HG03103 (cell line): ENCODE data around the gene KIF1A.
"Not testable (repeated sequence)": the region's sequence is repeated elsewhere in the genome, so short reads cannot be mapped to it uniquely, and the experiment has no call there.

Source experiments
- ATAC-seq: cut with Tn5 transposase; IDR thresholded peaks from one replicate; pipeline ENCODE4 v1.9.1; 2021; ENCODE audit warnings: low read depth; ENCODE audit not compliant: unreplicated experiment

KIF1A gene

DNA sequence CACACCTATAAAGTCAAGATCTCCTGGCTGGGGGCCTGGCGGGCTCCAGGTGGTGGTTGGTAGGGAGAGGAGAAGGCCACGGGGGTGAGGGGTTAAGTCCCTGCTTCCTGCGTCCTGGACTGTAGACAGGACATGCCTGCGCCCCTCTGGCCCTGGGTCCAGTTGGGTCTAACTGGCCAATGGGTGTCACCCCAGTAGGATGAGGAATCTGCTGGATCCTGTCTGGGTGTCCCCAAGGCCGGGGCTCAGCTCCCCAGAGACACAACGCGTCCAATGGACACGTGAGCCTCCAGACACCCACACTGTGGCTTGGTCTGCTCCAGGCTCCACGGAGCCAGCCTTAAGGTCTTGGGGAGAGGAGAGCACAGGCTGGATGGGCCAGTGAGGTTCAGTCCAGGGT, 108.7 kb downstream of the KIF1A start:
- ATAC-seq: no peak

DNA sequence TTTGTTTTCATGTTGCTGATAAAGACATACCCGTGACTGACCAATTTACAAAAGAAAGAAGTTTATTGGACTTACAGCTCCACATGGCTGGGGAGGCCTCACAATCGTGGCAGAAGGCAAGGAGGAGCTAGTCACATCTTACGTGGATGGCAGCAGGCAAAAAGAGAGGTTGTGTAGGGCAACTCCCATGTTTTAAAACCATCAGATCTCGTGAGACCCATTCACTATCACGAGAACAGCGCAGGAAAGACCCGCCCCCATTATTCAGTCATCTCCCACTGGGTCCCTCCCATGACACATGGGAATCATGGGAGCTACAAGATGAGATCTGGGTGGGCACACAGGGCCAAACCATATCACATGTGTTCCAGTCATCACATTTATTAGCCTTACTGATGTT, 111.6 kb downstream of the KIF1A start:
- no peak for ATAC-seq

DNA sequence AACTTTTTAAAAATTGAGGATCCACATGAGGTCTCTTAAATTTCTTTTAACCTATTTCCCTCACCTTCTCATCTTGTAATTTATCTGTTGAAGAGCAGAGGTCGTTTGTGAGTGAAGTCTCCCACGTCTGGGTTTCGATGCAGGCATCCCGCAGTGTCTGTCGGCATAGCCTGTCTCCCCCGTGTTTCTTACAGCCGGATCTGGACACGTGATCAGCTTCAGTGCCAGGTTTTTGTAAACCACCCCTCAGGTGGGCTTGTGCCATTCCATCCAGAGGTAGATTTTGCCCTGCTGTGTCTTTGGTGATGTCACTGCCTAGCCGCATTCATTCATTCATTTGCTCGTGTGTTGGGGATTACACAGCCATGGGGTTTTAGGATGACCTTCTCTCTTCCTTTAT, 112.2 kb downstream of the KIF1A start:
- ATAC-seq: no peak

DNA sequence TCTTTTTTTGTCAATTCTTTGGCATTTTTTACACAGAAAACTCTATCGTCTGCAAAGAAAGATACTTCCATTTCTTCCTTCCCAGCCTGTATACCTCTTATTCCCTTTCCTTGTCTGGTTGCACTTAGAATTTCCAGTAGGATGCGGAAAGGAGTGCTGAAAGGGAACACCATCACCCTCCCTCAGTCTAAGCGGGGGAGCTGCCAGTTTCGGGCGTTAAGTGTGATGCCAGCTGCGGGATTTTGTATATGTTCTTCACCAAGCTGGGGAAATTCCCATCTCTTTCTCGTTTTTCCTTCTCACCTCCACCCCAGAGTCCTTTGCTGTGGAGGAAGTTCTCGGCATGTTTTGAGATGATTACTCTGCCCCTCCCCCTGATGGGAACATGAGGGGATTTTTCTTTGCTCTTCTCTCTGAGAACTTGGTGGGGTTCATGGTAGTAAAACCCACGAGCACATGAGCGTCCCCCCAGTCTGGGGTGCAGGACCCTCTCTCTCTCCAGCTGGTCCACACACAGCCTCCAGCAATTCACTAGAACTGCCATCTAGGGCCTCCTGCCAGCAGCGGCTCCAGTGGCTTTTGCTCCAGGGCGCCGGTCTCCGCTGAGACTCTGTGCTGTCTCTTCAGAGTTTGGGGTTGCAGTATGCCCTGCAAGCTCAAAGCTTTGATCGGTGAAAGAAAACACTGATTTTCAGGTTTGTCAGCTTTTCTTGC, 112.8 kb downstream of the KIF1A start:
- ATAC-seq: no peak

DNA sequence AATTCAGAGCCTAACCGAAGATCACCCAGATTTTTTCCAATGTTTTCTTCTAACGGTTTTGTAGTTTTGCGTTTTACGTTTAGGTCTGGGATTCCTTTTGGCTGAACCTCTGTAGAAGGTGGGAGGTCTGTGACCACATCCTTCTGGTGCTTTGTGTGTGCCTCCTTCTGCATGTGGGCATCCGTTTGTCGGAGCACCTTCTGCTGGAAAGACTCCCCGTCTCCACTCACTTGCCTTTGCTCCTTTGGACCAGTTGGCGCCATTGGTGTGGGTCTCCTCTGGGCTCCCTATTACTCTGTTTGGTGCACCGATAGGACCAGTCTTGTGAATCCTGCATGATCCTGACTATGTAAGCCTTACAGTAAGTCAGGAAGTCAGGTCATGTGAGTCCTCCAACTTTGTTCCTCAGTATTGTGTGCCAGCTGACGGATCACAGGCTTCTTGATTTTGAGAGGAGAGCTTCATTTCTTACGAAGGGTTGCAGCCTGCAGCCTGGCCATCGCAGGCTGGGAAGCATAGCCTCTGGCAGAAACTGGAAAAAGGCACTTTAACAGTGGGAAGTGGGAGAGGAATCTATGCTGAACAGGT, 114.7 kb downstream of the KIF1A start:
- no peak for ATAC-seq

DNA sequence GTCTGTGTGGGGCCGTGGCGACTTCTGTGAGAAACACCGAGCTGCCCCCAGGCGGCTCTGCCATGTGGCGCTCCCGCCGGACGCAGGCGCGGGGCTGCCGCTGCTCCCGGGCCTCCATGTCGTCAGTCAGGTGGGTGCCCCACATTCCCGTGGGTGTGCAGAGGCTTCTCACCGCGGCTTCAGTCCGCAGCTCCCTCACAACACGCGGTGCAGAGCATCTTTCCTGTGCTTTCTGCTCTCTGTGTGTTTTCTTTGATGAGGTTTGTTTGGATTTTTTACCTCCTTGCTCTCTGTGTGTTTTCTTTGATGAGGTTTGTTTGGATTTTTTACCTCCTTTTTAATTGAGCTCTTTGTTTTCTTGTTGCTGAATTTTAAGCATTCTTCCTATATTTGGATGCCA, 115.4 kb downstream of the KIF1A start:
- no peak for ATAC-seq

DNA sequence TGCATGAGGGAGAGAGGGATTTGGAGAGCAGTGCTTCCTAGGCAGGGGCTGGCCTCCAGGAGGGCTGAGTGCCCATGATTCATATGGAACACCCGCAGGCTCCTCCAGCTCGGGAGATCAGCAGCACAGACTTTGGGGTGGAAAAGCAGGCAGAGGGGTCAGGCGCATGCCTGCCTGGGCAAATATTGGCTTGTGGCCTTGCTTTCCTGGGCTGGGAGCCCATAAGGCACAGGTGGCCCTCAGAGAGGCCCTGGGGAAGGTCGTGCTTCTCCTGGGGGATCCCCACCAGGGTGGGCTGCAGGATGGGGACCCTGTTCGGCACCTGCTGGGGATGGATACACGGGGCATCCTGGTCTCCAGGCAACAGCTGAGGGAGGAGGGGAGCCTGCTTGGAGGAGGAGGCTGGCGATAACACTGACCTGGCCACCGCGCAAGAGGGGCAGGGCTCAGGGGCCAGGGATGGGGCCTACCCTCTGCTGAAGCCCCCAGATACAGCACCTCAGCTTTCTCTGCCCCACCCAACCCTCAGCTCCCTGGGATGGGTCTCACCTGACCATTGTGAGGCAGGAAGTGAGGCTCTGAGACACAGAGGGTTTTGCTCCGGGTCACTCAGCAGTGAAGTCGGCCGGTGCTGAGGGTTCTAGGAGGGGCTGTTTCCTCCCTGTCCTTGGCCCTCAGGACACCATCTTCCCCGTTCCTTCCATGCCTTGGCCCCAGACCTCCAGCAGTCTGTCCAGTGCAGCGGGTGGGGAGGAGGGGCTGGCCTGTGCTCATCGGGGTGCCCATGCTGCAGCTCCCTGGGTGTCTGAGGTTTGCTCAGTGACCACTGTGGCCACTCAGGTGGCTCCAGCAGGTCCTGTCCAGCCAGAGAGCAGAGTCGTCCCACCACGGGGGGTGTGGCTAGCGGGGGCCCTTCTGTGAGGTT, 116.3 kb downstream of the KIF1A start:
- no peak for ATAC-seq

DNA sequence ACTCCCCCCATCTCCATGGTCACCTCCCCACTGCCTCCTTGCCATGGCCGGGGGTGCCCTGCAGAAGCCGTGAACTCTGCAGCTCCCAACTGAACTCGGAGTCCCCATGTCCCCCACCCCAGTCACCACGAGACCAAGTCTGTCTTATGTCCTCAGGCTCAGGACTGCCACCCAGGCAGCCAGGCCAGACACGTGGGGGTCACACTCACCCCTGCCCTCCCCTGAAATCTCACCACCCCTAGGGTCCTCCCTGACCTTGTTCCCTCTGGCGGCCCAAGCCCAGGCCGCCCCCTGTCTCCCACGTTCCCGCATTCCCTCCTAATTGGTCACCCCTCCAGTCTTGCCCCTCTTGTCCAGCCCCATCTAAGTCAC, 117.4 kb downstream of the KIF1A start:
- no peak for ATAC-seq

DNA sequence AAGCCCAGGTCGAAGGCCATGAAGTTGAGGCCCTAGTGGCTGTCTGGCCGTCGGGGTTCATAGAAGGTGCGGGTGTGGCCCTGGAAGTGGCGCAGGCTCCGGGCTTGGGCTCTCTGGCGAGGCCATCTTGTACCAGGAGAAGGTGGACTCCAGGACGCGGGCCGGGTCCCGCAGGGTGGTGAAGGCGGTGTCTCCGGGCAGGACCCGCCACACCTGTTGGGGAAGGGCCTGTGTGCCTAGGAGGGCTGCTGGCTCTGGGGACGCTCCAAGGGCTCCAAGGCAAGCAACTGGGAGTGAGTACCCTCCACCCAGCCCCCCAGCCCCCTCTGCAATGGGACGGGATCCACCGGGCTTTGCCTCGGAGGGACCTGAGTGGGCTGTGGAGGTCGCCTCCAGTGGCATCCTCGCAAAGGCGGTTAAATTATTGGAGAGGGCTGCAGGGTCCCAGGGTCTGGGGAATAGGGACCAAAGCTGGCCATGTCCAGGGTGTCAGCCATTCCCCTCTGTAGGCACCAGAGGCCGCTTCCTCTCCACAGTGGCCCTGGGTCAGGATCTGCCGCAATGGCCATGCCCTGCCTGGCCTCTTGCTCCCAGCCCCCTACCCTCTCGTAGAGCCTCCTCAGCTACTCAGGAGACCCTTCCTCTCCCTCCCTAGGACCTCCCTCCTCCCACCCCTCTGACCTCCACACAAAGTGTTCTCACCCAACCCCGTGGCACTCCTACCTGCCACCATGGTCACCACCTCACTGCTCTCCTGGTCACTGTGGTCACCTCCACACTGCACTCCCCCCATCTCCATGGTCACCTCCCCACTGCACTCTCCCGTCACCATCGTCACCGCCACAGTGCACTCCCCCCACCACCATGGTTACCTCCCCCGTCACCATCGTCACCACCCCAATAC, 118.0 kb downstream of the KIF1A start:
- no peak for ATAC-seq

DNA sequence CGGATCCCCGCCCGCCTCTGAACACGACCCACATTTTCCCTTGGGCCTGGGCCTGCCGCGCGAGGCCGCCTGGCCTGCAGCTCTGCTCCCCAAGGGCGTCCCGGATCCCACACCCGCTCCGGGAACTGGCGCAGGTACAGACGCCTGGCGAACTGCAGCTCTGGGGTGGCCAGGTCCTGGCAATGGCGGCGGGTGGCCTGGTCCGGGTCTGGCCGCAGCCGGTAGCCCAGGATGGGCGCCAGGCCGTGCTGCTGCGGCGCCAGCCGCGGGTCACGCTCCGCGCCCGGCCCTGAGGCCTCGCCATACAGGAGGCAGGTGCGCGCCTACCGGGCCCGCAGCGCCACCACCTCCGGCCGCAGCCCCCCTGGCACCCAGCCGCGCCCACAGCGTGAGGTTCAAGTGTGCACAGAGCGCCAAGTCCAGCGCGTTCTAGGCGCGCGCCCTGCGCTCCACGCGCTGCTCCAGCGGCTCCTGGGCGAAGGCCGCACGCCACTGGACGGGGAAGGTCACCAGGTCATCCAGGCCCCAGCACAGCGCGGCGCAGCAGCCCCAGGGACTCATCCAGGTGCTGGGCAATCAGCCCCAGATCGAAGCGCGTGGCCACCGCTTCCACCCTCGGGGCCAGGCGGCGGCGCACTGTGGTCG, 118.8 kb downstream of the KIF1A start:
- no peak for ATAC-seq

DNA sequence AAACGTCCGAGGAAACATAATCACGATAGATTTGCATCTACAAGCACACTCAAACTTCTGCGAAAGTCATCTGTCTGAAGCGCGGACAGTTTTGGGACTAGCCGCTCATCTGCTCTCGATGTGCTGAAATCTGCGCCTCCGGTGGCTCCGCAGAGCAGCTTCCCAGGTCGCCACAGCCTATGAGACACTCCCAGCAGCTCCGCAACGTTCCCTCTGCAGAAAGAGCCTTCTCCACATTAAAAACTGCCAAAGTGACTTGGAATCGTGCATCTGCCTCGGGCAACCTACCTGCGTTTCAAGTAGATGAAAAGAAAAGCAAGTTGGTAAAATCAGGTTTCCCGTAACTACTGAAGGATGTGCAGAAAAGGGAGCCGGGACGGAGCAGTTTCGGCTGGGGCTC, 119.4 kb downstream of the KIF1A start:
- ATAC-seq: not testable (repeated sequence)

DNA sequence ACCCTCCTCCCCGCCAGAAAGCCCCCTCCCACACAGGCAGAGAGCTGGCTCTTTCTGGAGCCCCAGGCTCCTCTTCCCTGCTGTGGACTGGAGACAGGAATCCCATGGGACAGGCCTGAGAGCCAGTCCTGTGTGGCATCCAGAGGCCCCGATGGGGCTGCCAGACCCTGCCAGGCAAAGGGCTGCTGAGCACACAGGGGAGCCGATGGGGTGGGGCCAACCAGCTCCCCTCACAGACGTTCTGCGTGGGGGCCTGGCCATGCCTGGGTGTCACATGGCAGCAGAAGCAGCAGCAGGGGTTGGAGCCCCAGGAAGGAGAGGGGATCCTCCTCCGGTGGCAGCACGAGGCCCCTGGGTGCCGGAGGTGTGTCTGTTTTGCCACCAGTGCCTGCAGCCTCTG, 120.2 kb downstream of the KIF1A start:
- not testable (repeated sequence) for ATAC-seq

DNA sequence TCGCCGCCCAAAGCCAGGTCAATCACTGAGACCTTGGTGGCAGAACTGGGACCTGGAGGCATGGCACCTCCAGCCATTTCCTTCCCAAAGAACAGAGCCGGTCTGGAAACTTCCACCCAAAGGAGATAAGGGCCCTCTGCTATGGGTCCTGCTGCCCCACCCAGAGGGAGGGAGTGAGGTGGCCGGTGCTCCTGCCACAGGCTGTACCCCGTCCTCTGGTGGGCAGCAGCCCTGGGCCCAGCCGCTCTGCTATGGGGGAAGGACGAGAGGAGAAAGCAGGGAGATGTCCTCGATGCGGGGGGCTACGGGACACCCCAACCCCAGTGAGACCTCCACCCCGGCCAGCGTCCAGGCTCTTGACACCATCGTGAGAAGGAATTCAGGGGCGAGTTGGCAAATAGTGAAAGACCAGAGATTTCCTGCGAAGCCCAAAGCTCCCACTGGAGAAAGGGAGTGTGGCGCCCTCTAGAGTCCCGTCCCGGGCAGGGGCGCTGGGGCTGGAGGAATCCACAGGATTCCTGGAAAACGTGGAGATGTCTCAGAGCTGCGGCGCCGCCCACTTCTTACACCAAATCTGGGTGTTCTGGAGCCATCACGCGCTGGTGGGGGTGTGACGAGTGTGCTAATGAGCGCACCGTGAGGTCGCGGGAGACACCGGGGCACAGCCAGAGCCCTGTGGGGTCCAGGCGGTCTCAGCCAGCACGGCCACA, 121.0 kb downstream of the KIF1A start:
- not testable (repeated sequence) for ATAC-seq

DNA sequence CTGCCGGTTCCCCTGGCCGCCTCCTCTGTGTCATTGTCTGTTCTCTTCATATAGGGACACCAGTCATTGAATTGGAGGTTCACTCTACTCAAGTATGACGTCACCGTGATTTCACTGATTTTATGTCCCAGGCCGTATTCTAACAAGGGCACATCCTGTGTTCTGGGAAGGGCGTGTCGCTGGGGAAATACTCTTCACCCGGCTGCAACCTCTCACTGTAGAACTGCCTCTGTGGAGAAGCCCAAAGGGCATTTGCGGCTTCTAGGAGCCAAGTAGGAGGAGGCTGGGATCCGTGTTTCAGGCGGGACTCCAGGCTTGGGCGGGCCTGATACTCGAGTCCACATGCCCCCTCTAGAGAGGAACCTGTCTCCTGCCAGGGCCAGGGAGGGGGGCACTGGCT, 123.5 kb downstream of the KIF1A start:
- not testable (repeated sequence) for ATAC-seq

DNA sequence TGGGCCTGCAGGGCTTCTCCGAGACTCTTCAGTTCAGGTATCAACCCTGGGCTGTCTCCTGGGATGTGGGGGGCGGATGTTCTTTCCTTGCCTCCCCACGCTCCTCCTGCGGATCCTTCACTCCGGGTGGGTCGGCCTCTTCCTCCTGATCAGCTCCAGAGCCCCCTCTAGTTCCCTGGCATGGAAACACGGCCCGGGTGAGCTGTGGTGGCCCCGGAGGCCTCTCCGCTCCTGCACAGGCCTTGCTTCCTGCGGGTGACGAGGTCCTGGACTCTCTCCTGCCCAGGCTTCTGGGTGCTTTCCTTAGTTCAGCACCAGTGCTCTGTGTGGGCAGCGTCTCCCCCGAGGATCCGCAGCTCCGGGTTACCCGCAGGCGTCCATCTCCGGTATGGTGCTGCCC, 124.4 kb downstream of the KIF1A start:
- ATAC-seq: not testable (repeated sequence)

DNA sequence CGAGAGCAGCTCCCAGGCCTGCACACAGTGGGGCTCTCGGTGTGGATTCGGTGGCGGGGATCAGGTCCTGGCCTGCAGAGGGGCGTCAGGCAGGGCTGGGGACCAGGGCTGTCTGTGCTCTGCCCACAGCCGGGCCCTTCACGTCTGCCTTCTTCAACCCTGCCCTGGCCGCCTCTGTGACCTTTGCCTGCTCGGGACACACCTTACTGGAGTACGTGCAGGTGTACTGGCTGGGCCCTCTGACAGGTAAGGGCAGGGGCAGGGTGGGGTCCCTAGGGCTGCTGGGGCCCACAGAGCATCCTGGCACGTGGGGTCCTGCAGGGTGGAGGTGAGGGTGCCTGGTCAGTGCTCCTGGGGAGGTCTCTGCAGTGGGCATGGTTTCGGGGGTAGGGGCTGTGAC, 125.7 kb downstream of the KIF1A start:
- not testable (repeated sequence) for ATAC-seq

DNA sequence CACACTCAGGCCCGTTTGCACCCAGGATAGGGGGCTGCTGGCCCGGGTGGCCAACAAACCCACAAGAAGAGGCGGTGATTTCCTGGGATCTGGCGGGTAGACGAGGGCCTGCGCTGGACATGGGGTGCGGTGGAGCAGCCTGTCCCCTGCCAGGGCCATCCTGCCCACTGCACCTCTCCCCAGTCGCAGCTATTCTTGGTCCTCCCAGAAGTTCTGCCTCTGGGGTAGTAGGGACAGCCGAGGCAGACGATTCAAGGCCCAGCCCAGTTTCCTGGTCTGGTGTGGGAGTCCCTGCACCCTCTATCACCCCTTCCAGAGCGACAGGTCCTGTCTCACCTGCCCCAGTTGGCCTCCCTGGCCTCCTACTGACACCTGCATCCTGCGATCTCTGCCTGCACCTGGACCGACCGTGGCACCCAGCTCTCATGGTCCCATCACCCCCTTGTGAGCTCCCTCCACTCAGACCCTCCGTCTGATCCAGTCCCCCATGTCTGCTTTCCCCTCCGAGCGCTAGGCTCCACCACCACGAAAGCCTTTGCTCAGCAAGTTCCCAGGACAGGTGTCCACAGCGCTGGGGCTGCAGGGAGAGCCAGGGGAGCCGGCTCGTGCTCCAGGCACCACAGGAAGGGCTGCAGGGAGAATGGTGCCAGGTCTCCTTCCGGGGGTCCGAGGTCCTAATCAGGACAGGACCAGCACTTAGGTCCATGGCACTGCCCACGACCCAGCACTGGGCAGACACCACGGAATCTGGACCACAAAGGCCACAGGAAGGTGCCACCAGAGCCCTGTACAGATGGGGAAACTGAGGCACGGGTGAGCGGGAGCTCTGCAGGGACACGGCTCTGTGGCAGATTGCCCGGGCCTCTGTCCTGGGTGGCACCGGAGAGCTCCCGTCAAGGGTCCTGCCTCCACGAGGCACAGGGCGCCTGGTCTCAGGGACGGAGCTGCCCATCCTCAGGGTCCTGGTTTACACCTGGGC, 127.1 kb downstream of the KIF1A start:
- not testable (repeated sequence) for ATAC-seq
